Smooth muscle cell (in vitro differentiated cells): Measurements from ENCODE around the gene ATXN7. TPM values are rescaled to one million over a fixed set of nuclear protein-coding genes. Genes with fewer than 3 reads are reported as not detected.

ENCODE experiments used
- DNase-seq: peaks from one replicate; lab custom pipeline; 2025; ENCODE audit not compliant: unreplicated experiment; lab: John Stamatoyannopoulos, UW
- H2AFZ ChIP-seq: fragments of 200-600 bp; sonication (generic); 2 replicates; pipeline ENCODE4 v1.6.0; 2016; ENCODE audit warnings: antibody characterized with exemption, low read depth, mild to moderate bottlenecking
- H3F3A ChIP-seq: fragments of 200-600 bp; sonication (generic); 2 replicates; pipeline ENCODE4 v1.6.0; 2017; ENCODE audit warnings: antibody characterized with exemption, low read depth
- H3K27ac ChIP-seq: fragments of 200-600 bp; sonication (generic); 2 replicates; pipeline ENCODE4 v1.5.1; 2016; ENCODE audit warnings: low read depth, mild to moderate bottlenecking
- H3K27me3 ChIP-seq: fragments of 200-600 bp; sonication (generic); 2 replicates; pipeline ENCODE4 v1.6.1; 2016; ENCODE audit warnings: low read depth, mild to moderate bottlenecking
- H3K36me3 ChIP-seq: fragments of 200-600 bp; sonication (generic); 2 replicates; pipeline ENCODE4 v1.5.1; 2016; ENCODE audit warnings: low read depth
- H3K4me1 ChIP-seq: fragments of 200-600 bp; sonication (generic); 2 replicates; pipeline ENCODE4 v1.5.1; 2016; ENCODE audit warnings: low read depth
- H3K4me2 ChIP-seq: fragments of 200-600 bp; sonication (generic); 2 replicates; pipeline ENCODE4 v1.6.0; 2016; ENCODE audit warnings: mild to moderate bottlenecking
- H3K4me3 ChIP-seq: fragments of 200-600 bp; sonication (generic); 2 replicates; pipeline ENCODE4 v1.5.1; 2016; ENCODE audit warnings: mild to moderate bottlenecking
- H3K79me2 ChIP-seq: fragments of 200-600 bp; sonication (generic); 2 replicates; pipeline ENCODE4 v1.6.0; 2016; ENCODE audit warnings: low read depth, mild to moderate bottlenecking
- H3K9ac ChIP-seq: fragments of 200-600 bp; sonication (generic); 2 replicates; pipeline ENCODE4 v1.6.0; 2016; ENCODE audit warnings: low read depth
- H3K9me3 ChIP-seq: fragments of 200-600 bp; sonication (generic); replicated peaks from 2 replicates; pipeline ENCODE4 v1.5.1; 2016; ENCODE audit warnings: low read depth
- H4K20me1 ChIP-seq: fragments of 200-600 bp; sonication (generic); 2 replicates; pipeline ENCODE4 v1.6.0; 2016; ENCODE audit warnings: low read depth
- WGBS: methylation state at CpG from one replicate; pipeline ENCODE4 v1.1.7; 2016; ENCODE audit warnings: low lambda C conversion rate; 5-methylcytosine and 5-hydroxymethylcytosine counted together
- polyA plus RNA-seq: library from polyadenylated mRNA; unstranded; fragments of >200 nt; fragmentation: Nextera tagmentation; extraction: Ambion mirVana; gene quantifications from 2 replicates; pipeline ENCODE4 v1.2.1, GENCODE V29; 2016
- total RNA-seq: library from RNA; depleted of rRNA; stranded (reverse); fragments of >200 nt; gene quantifications from 2 replicates; pipeline ENCODE4 v1.2.3, GENCODE V29; 2014
- TF ChIP-seq, protein P1 (sequence below): fragments of 200-600 bp; sonication (generic); IDR thresholded peaks from 2 replicates; pipeline ENCODE4 v1.5.1; 2017; ENCODE audit warnings: borderline replicate concordance, mild to moderate bottlenecking, antibody characterized with exemption; ENCODE audit not compliant: insufficient read depth, poor library complexity, severe bottlenecking

ATXN7 gene
- total and polyA plus RNA-seq, 2 experiments from 2014 or later: 3.6 to 14.1 TPM

DNA sequence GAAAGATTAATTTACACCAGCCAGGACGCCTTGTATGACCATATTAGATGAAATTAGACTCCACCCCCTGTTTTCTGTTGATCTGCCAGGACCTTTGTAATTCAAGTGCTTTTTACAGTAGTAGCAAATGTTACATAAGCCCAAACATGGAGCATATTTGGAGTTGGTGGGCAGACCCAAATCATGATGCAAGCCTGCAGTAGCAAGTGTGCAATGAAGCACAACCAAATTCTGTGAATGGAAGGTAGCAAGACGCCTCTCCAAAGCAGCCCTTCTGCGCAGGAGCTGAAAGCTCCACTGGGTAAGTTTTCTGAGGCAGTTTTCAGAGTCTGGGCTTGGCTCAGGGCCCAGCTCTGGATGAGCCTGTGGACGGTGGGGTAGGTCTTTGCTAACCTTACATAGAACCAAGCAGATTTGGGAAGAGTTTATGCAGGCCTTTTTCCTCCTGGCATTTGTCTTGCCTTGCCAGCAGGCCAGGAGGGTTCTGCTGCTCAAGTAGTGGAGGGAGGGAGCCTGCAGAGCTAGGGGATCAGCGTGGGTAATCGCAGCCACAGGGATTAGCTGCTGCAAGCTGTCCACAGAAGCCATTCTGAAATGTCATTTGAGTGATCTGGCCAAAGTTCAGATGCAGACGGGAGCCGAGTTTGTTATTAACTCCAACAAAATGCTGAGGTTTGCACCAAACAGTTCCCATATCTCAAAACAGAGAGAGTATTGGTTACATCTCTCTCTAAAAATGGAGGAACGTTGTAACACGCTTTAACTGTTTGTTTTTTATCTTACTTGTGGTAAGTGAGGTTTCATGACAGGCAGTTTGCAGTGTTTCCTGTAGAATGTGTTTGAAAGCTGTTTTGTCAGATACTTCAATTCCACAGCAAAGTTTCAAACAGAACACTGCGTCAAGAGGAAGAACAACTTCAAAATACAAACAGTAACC is 104.3 kb downstream of the ATXN7 start:
- Histone ChIP-seq H3K27ac (peak overlapping the region; percentile 56), H4K20me1 (peaks cover 100% of the 10 kb centered on the region), H2AFZ (no peak overlapping the region), H3F3A (peaks cover 37% of the 10 kb centered on the region), H3K4me3 (peak overlapping the region; percentile 16), H3K9ac (no peak overlapping the region), H3K36me3 (no peaks in the 10 kb centered on the region), H3K27me3 (no peaks in the 10 kb centered on the region), H3K9me3 (no peaks in the 10 kb centered on the region), H3K4me1 (peaks cover 97% of the 10 kb centered on the region), H3K79me2 (peaks cover 12% of the 10 kb centered on the region), H3K4me2 (peak overlapping the region; percentile 56)
- TF ChIP-seq, protein P1, sequence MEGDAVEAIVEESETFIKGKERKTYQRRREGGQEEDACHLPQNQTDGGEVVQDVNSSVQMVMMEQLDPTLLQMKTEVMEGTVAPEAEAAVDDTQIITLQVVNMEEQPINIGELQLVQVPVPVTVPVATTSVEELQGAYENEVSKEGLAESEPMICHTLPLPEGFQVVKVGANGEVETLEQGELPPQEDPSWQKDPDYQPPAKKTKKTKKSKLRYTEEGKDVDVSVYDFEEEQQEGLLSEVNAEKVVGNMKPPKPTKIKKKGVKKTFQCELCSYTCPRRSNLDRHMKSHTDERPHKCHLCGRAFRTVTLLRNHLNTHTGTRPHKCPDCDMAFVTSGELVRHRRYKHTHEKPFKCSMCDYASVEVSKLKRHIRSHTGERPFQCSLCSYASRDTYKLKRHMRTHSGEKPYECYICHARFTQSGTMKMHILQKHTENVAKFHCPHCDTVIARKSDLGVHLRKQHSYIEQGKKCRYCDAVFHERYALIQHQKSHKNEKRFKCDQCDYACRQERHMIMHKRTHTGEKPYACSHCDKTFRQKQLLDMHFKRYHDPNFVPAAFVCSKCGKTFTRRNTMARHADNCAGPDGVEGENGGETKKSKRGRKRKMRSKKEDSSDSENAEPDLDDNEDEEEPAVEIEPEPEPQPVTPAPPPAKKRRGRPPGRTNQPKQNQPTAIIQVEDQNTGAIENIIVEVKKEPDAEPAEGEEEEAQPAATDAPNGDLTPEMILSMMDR: no peak
- 23% methylated on average over 11 of the region's 11 CpGs for WGBS
- DNase-seq: no peak

DNA sequence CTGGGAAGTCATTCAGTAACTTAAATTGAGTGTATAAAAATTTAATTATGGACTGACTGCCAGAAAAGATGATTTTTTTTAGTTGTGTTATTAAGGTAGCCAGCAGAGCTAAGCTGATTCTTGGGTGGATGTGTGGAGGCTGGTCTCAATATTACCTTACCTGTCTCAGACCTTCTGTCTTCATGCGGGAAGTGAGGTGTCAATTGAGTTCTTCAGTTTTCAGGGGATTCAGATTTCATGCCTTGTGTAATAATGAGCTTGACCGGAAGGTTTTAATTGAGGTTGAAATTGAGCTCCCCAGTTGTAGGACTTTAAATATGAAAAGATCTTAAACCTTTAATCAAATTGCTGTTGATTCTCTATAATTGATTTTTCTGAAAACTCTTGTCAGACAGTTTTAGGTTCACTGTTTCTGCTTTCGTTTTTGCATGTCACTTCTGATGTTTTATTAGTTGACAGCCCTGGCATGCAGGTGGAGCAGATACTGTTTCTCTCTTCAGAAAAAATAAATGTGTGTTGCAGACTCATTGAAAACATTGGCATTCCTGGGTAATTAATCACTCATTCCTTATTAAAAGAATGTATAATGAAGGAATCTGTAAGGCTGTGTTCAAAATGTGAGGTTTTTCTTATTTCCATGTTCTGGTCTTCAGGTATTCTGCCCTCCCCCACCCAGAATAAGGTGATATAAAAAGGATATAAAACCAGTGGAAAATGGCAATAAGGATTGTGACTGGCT is 105.1 kb downstream of the ATXN7 start:
- Histone ChIP-seq H3K4me3 (peak overlapping the region; percentile 16), H2AFZ (no peak overlapping the region), H4K20me1 (peaks cover 99% of the 10 kb centered on the region), H3F3A (peaks cover 37% of the 10 kb centered on the region), H3K79me2 (peaks cover 8% of the 10 kb centered on the region), H3K4me2 (peak overlapping the region; percentile 56), H3K4me1 (peaks cover 94% of the 10 kb centered on the region), H3K36me3 (no peaks in the 10 kb centered on the region), H3K9ac (no peak overlapping the region), H3K9me3 (no peaks in the 10 kb centered on the region), H3K27ac (peak overlapping the region; percentile 56), H3K27me3 (no peaks in the 10 kb centered on the region)
- WGBS: 51% methylated on average over 3 of the region's 3 CpGs
- DNase-seq: no peak
- TF ChIP-seq, protein P1: no peak

DNA sequence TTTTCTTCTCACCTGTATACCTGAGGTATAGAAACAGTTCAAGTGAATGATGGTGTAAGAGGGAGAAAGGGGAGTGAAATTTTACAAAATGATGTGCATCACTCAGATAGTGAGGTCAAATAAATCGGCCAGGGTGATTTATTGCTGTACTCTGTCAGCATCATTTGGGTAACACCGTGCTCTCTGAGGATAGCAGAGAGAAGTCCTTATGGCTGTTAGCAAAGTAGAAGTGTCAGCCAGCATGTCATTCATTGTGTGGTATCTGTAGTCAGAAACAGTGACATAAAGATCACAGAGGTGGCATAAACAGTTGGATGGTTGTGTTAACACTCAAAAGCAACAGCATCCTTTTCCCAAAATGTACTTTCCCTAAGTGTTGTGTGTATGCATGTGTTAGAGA is 106.2 kb downstream of the ATXN7 start:
- H3K4me2 ChIP-seq: no peak overlapping the region
- H3K36me3 ChIP-seq: no peaks in the 10 kb centered on the region
- no peaks in the 10 kb centered on the region for H3K9me3 ChIP-seq
- H3K4me3 ChIP-seq: no peak overlapping the region
- 41% methylated on average over 2 of the region's 2 CpGs for WGBS
- H2AFZ ChIP-seq: no peak overlapping the region
- no peak overlapping the region for H3K9ac ChIP-seq
- TF ChIP-seq, protein P1: no peak
- peaks cover 30% of the 10 kb centered on the region for H3F3A ChIP-seq
- peaks cover 8% of the 10 kb centered on the region for H3K79me2 ChIP-seq
- no peak for DNase-seq
- H4K20me1 ChIP-seq: peaks cover 98% of the 10 kb centered on the region
- H3K27ac ChIP-seq: no peak overlapping the region
- no peaks in the 10 kb centered on the region for H3K27me3 ChIP-seq
- peaks cover 83% of the 10 kb centered on the region for H3K4me1 ChIP-seq
